Stomach (tissue), 4 donors: ENCODE results near the gene CACNA2D3.

Experiments
- EP300 ChIP-seq: sonication (generic); formaldehyde crosslinking; IDR thresholded peaks from one replicate; pipeline ENCODE4 v1.6.1; 2017; ENCODE audit warnings: antibody characterized with exemption
- POLR2A ChIP-seq, 4 donors: fragments of 450-650 bp; IDR thresholded peaks; one replicate each; pipeline ENCODE4 v1.6.1; 2016; ENCODE audit warnings: antibody characterized with exemption in 4 of 4, control low read depth in 2 of 4, mild to moderate bottlenecking in 1 of 4, moderate library complexity in 1 of 4
- TF ChIP-seq, protein P1 (sequence below), 7 experiments: fragments of 450-650 bp in 4 of 7; fragments of 200-600 bp in 3 of 7; sonication (generic) in 3 of 7; IDR thresholded peaks; one replicate each; pipeline ENCODE4 v1.5.1; 2016 to 2019; ENCODE audit warnings: antibody characterized with exemption in 7 of 7, control low read depth in 2 of 7, mild to moderate bottlenecking in 1 of 7

DNA sequence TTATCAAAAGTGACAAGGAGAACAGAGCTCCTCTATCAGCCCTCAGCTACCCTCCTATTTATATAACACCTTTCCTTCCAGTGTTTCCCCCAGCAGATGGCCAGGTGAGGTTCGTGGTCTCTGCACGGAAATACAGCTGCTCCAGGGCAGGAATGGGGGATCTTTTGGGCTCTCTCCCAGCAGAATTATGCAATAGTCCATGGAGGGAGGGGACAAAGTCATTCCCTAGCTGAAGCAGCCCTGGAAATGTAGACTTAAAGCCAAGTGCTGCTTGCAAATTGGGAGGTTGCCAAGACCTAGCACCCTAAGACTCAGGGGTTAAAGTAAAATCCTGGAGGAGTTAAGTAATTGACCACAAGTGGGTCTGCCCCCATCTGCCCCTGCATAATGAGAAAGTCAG lies 549.2 kb downstream of the CACNA2D3 start:
- TF ChIP-seq, protein P1, sequence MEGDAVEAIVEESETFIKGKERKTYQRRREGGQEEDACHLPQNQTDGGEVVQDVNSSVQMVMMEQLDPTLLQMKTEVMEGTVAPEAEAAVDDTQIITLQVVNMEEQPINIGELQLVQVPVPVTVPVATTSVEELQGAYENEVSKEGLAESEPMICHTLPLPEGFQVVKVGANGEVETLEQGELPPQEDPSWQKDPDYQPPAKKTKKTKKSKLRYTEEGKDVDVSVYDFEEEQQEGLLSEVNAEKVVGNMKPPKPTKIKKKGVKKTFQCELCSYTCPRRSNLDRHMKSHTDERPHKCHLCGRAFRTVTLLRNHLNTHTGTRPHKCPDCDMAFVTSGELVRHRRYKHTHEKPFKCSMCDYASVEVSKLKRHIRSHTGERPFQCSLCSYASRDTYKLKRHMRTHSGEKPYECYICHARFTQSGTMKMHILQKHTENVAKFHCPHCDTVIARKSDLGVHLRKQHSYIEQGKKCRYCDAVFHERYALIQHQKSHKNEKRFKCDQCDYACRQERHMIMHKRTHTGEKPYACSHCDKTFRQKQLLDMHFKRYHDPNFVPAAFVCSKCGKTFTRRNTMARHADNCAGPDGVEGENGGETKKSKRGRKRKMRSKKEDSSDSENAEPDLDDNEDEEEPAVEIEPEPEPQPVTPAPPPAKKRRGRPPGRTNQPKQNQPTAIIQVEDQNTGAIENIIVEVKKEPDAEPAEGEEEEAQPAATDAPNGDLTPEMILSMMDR (IDR thresholded peaks at IDR 0.05), result no peak
- no peak for TF ChIP-seq POLR2A (IDR thresholded peaks at IDR 0.05)
- no peak for TF ChIP-seq EP300
